A204.1 (cell line): ENCODE results near the gene KIAA1614.

ENCODE experiments used
- FAIRE-seq: peaks from 2 replicates; lab custom pipeline; 2012; peaks lifted over from hg19 to GRCh38; lab: Jason Lieb, UNC

The KIAA1614 gene

DNA sequence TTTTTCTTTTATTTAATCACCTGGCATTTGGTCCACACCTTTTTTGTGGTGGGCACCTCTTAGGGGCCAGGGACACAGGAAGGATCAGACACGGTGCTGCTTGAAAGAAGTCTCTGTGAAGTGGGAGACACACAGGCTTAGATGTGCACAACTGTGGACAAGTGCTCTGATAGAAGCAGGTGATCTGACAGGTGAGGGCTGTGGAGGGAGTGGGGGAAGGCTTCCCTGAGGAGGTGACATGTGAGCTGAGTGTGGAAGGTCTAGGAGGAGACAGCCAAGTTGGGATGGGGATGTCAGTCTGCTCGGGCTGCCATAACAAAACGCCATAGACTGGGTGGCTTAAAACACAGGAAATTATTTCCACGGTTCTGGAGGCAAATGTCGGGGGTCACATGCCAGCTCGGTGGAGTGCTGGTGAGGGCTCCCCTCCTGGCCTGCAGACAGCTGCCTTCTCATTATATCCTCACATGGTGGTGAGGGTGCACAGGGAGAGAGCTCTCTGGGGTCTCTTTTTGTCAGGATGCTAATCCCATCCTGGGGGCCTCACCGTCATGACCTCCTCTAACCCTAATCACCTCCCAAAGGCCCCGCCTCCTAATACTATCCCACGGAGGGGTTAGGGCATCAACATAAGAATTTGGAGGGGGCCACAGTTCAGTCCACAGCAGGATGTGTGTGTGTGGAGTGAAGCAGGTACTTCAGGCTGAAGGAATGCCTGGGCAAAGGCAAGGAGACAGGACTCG is 5.2 kb upstream of the KIAA1614 start:
- FAIRE-seq: no peak

- no peak for FAIRE-seq
Observed at GRCh38 chr1:180908074-180908765, 4.5 kb upstream of the KIAA1614 start.

DNA sequence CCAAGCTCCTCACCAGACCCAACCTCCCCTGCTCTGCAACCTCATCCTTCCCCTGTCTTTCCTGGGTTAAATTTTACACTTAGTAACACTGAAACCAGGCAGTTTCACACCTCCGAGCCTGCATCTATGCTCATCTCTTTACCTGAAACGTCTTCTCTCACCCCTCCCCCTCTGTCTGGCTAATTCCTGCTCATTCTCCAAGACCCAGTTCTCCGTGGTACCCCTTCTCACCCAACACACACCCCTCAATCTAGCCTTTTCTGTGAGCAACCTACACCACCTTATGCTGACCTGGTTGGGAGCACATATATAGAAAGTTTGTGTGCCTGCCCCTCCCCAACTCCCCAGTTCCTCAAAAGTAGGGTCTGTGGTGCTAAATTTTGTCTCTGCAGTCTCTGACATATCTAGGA is 3.7 kb upstream of the KIAA1614 start:
- FAIRE-seq: no peak

- no peak for FAIRE-seq
Observed at GRCh38 chr1:180909462-180909976, 3.2 kb upstream of the KIAA1614 start.

GRCh38 chr1:180911640-180912191 is 981 bp upstream of the KIAA1614 start:
- no peak for FAIRE-seq

GRCh38 chr1:180912211-180912800 is 391 bp upstream of the KIAA1614 start:
- no peak for FAIRE-seq

- FAIRE-seq: no peak
Observed at GRCh38 chr1:180915426-180915965, 2.8 kb downstream of the KIAA1614 start.

GRCh38 chr1:180916012-180916770 is 3.5 kb downstream of the KIAA1614 start:
- FAIRE-seq: no peak

GRCh38 chr1:180916771-180917170 is 4.1 kb downstream of the KIAA1614 start:
- no peak for FAIRE-seq

DNA sequence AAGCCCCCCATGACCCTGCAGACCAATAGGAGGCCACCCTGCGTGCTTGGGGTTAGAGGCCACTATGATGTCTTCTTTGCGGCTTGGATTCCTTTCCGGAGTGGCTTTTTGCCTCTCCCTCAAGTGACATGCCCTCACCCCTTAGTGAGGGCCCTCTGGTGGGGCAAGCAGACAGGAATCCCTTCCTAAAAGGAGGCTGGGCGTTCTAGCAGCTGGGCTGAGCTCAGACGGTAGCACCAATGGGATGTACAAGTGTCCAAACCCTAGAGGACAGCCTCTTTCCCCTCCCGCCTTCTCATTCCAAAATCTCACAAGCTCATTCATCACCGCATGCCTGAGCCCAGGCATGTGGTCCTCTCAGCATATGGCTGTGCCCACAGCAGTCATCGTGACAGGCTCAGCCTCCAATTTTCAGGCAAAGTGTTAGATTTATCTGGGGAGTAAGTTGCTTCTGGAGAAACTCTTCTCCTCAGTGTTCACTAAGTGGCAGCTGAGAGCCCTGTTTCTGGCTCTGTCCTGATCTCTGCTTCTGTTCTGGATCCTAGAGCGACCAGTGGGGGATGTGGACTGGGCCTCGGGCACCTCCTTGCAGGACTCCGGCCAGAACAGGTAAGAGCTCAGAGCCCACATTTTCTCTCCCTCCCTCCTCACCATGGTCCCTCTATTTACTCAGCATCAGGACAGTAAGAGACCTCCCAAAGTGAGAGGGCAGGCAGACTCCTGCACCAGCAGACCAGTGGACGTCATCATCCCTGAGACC is 4.8 kb downstream of the KIAA1614 start:
- FAIRE-seq: no peak

DNA sequence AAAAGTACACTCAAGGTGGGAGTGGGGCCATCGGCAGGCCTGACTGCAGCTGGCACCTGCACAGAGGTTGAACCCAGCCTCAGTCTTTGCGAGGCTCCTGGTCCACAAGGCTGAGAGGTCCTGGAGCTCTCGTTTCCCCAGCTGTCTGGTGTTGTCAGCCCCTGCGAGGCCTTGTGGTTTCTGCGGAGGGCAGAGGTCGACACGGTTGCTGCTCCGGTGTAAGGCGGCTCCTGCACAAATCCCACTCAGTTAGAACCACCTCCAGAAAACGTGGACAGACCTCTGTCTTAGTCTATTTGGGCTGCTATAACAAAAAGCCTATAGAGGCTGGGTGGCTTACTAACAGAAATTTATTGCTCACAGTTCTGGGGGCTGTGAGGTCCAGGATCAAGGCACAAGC is 5.8 kb downstream of the KIAA1614 start:
- no peak for FAIRE-seq

GRCh38 chr1:180919183-180919700 is 6.5 kb downstream of the KIAA1614 start:
- no peak for FAIRE-seq

- no peak for FAIRE-seq
Observed at GRCh38 chr1:180920193-180920592, 7.5 kb downstream of the KIAA1614 start.

DNA sequence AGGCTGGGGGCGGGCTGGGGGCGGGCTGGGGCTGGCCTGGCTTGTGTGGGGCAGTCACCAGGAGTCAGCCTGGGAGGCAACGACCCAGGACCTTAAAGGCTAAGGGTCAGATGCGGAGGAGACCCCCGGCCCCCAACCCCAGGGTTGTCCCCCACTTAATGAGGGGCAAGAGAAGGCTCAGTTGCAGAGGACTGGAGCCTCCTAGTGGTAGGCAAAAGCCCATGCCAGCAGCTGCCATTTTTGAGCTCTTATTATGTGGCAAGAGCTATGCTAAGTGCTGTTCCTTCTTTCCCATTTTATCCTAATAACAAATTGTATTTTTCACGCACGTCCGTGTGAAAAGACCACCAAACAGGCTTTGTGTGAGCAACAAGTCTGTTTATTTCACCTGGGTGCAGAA is 8.0 kb downstream of the KIAA1614 start:
- FAIRE-seq: no peak

DNA sequence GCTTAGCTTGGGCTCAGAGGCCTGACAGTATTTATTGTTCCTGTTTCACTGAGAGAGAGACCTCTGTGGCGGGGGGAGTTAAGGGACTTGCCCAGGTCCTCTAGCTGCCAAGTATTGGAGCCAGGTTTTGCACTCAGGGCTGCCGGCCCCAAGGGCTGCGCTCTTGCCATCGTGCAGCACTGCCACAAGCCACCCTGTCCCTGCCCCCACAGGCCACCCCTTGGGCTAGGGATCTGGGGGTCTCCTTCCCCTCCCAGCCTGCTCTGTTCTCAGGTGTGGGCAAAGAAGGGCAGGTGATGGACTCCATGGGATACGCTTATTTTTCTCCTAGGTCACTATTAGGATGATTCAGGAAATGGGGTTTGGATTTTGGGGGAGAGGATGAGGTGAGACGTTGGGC is 8.7 kb downstream of the KIAA1614 start:
- FAIRE-seq: no peak

- FAIRE-seq: no peak
Observed at GRCh38 chr1:180921891-180922630, 9.4 kb downstream of the KIAA1614 start.

GRCh38 chr1:180922631-180923015 is 9.9 kb downstream of the KIAA1614 start:
- FAIRE-seq: no peak

GRCh38 chr1:180923021-180923841 is 10.5 kb downstream of the KIAA1614 start:
- no peak for FAIRE-seq

DNA sequence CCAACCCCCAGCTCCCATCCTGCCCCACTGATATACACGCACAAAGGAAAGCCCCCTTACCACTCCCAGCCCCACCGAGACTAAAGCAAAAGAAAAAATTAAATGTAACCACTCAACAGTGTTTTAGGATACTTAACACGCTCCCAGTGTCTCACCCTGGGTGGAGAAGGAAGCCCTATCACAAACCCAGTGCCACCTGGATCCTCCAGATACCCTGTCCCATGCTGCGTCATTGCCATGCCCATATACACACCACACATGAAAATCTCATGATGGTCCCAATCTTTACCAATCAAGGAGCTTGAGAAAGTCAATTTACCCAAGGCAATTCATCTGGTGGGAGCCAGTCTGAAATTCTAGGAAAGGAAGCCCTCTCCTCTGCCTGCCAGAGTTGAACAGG is 11.2 kb downstream of the KIAA1614 start:
- FAIRE-seq: no peak
